NCI-H2171 treated with DMSO at 0.1 percent for 48 hours (cell line): ENCODE results near the gene TP53I11.
A peak's percentile ranks its signal among the peaks of the same experiment; 100 is the strongest.

Source experiments
- DNase-seq: peaks from one replicate; lab custom pipeline; 2025; lab: John Stamatoyannopoulos, UW

TP53I11 gene

GRCh38 chr11:44950625-44951476 lies at the start of gene TP53I11:
TP53I11 (minus strand) TSS chr11:44950883; CDS start chr11:44938335, 12,548 bp downstream.
- DNase-seq: peak; percentile 58

GRCh38 chr11:44999068-44999467 lies 48.4 kb upstream of the TP53I11 start:
- DNase-seq: no peak

GRCh38 chr11:44998051-44998450 lies 47.4 kb upstream of the TP53I11 start:
- no peak for DNase-seq

GRCh38 chr11:44997566-44997965 lies 46.9 kb upstream of the TP53I11 start:
- peak; percentile 31 for DNase-seq

GRCh38 chr11:44994753-44995152 lies 44.1 kb upstream of the TP53I11 start:
- no peak for DNase-seq

- peak; percentile 91 for DNase-seq
Observed at GRCh38 chr11:44993971-44994704, 43.5 kb upstream of the TP53I11 start.

GRCh38 chr11:44992774-44993173 lies 42.1 kb upstream of the TP53I11 start:
- DNase-seq: peak; percentile 36

- DNase-seq: no peak
Observed at GRCh38 chr11:44992181-44992582, 41.5 kb upstream of the TP53I11 start.

- no peak for DNase-seq
Observed at GRCh38 chr11:44990665-44991064, 40.0 kb upstream of the TP53I11 start.

- peak; percentile 94 for DNase-seq
Observed at GRCh38 chr11:44989831-44990566, 39.3 kb upstream of the TP53I11 start.

GRCh38 chr11:44988981-44989635 lies 38.4 kb upstream of the TP53I11 start:
- DNase-seq: no peak

GRCh38 chr11:44988111-44988510 lies 37.4 kb upstream of the TP53I11 start:
- DNase-seq: no peak

- peak; percentile 75 for DNase-seq
Observed at GRCh38 chr11:44987506-44987905, 36.8 kb upstream of the TP53I11 start.

GRCh38 chr11:44986315-44986714 lies 35.6 kb upstream of the TP53I11 start:
- no peak for DNase-seq

GRCh38 chr11:44985721-44986120 lies 35.0 kb upstream of the TP53I11 start:
- no peak for DNase-seq

- DNase-seq: no peak
Observed at GRCh38 chr11:44983786-44984185, 33.1 kb upstream of the TP53I11 start.

GRCh38 chr11:44982496-44983062 lies 31.9 kb upstream of the TP53I11 start:
- DNase-seq: no peak

GRCh38 chr11:44980533-44981427 lies 30.1 kb upstream of the TP53I11 start:
- no peak for DNase-seq

- DNase-seq: peak; percentile 47
Observed at GRCh38 chr11:44979543-44980399, 29.1 kb upstream of the TP53I11 start.

GRCh38 chr11:44978961-44979331 lies 28.3 kb upstream of the TP53I11 start:
- peak; percentile 50 for DNase-seq
